HepG2 (cell line): ENCODE measurements around the gene ZNF490. TPM values are rescaled to one million over a fixed set of nuclear protein-coding genes. Genes with fewer than 3 reads are reported as not detected.

Source experiments
- CCDC6 ChIP-seq: sonication (generic); formaldehyde crosslinking; IDR thresholded peaks from 2 replicates; pipeline ENCODE4 v1.8.1; 2022; ENCODE audit warnings: mild to moderate bottlenecking, missing genetic modification reagents, moderate library complexity
- CEBPZ ChIP-seq: IDR thresholded peaks from 2 replicates; pipeline ENCODE4 v1.6.1; 2012; ENCODE audit warnings: low read length, improper control_type of control experiment
- FOXO4 ChIP-seq: sonication (generic); formaldehyde crosslinking; conservative IDR thresholded peaks from 2 replicates; pipeline ENCODE4 v1.8.1; 2023; ENCODE audit warnings: missing genetic modification reagents
- IRX3 ChIP-seq: sonication (generic); formaldehyde crosslinking; IDR thresholded peaks from 2 replicates; pipeline ENCODE4 v1.8.1; 2023; ENCODE audit warnings: mild to moderate bottlenecking, low read depth, missing genetic modification reagents, borderline replicate concordance
- MAZ ChIP-seq, 2 experiments: sonication (generic) in 1 of 2; formaldehyde crosslinking in 1 of 2; IDR thresholded peaks; 2 replicates each; pipeline versions ENCODE4 v1.5.0 to v1.6.1; 2012 to 2020; ENCODE audit warnings: low read depth in 2 of 2, mild to moderate bottlenecking in 2 of 2, borderline replicate concordance in 1 of 2, improper control_type of control experiment in 1 of 2, low read length in 1 of 2, missing genetic modification reagents in 1 of 2, moderate library complexity in 1 of 2
- MED13 ChIP-seq: sonication (generic); formaldehyde crosslinking; IDR thresholded peaks from 2 replicates; pipeline ENCODE4 v1.5.0; 2020; ENCODE audit warnings: missing genetic modification reagents
- SCMH1 ChIP-seq: sonication (generic); formaldehyde crosslinking; IDR thresholded peaks from 2 replicates; pipeline ENCODE4 v1.9.0; 2021; ENCODE audit warnings: missing genetic modification reagents, mild to moderate bottlenecking, borderline replicate concordance
- SMYD3 ChIP-seq: sonication (generic); formaldehyde crosslinking; IDR thresholded peaks from 2 replicates; pipeline ENCODE4 v1.8.1; 2023; ENCODE audit warnings: mild to moderate bottlenecking, missing genetic modification reagents
- TOPORS ChIP-seq: sonication (generic); formaldehyde crosslinking; IDR thresholded peaks from 2 replicates; pipeline ENCODE4 v1.8.0; 2023; ENCODE audit warnings: mild to moderate bottlenecking, missing genetic modification reagents
- ZBTB25 ChIP-seq: IDR thresholded peaks from 2 replicates; pipeline ENCODE4 v1.6.1; 2018; ENCODE audit warnings: missing genetic modification reagents
- ZBTB46 ChIP-seq: sonication (generic); formaldehyde crosslinking; IDR thresholded peaks from 2 replicates; pipeline ENCODE4 v1.4.0; 2020; ENCODE audit warnings: mild to moderate bottlenecking, missing genetic modification reagents, borderline replicate concordance
- ZMAT5 ChIP-seq: sonication (generic); formaldehyde crosslinking; IDR thresholded peaks from 2 replicates; pipeline ENCODE4 v1.5.0; 2020; ENCODE audit warnings: mild to moderate bottlenecking, low read depth, missing genetic modification reagents, borderline replicate concordance
- ZNF350 ChIP-seq: sonication (generic); formaldehyde crosslinking; IDR thresholded peaks from 2 replicates; pipeline ENCODE4 v1.4.0; 2020; ENCODE audit warnings: mild to moderate bottlenecking, low read depth, missing genetic modification reagents, borderline replicate concordance
- ZNF496 ChIP-seq: sonication (generic); formaldehyde crosslinking; IDR thresholded peaks from 2 replicates; pipeline ENCODE4 v1.8.1; 2023; ENCODE audit warnings: mild to moderate bottlenecking, moderate library complexity, missing genetic modification reagents; ENCODE audit not compliant: insufficient replicate concordance
- ZNF574 ChIP-seq: sonication (generic); formaldehyde crosslinking; IDR thresholded peaks from 2 replicates; pipeline ENCODE4 v1.4.0; 2020; ENCODE audit warnings: missing genetic modification reagents
- polyA plus RNA-seq, 8 experiments: library from polyadenylated mRNA; depleted of rRNA in 3 of 8; stranded (reverse) in 7 of 8; unstranded in 1 of 8; fragments of >200 nt; fragmentation: Illumina TruSeq in 4 of 8; extraction: Trizol in 4 of 8; gene quantifications; 2 replicates each; pipeline versions ENCODE4 v1.2.1 to v1.2.3, GENCODE V29; 2011 to 2016; ENCODE audit warnings: low read depth in 4 of 8, missing spikeins in 1 of 8, mixed read lengths in 1 of 8; ENCODE audit not compliant: insufficient read depth in 1 of 8
- total RNA-seq, 5 experiments: library from RNA; depleted of rRNA; stranded (reverse); fragments of >200 nt; fragmentation: Illumina TruSeq; extraction: Trizol; gene quantifications; 2 replicates each; pipeline ENCODE4 v1.2.3, GENCODE V29; 2016; ENCODE audit warnings: low read depth in 1 of 5

ZNF490 gene
- total and polyA plus RNA-seq, 2 of the 13 experiments (the other 11 are each of a cell fraction or from before 2014, with no cell fraction given) = 1.3 to 2.9 TPM

GRCh38 chr19:12551060-12551832, 59.4 kb downstream of the ZNF490 start, which contains the start of gene ZNF564 (continued):
- TF ChIP-seq FOXO4 (CRISPR knock-in tag) (no peak), ZBTB25 (peak; percentile 94), ZBTB46 (CRISPR knock-in tag) (0 out of 2 replicates have a peak, but pooled peaks have one; percentile 24), MAZ (IDR thresholded peaks at IDR 0.05; ENCODE audit: borderline replicate concordance, low read depth, low read length) (peak; percentile 58; the same call in 1 of the 2 replicates), MAZ (CRISPR knock-in tag; IDR thresholded peaks at IDR 0.05; ENCODE audit: low read depth) (peak; percentile 75; the same call in 1 of the 2 replicates), SCMH1 (CRISPR knock-in tag) (no peak), CCDC6 (CRISPR knock-in tag) (peak; percentile 63; the same call in 1 of the 2 replicates), ZMAT5 (CRISPR knock-in tag) (no peak), ZNF350 (CRISPR knock-in tag) (peak; percentile 81; the same call in 1 of the 2 replicates), IRX3 (CRISPR knock-in tag) (no peak), TOPORS (CRISPR knock-in tag) (no peak), ZNF496 (no peak), CEBPZ (peak; percentile 87), SMYD3 (CRISPR knock-in tag) (no peak), MED13 (CRISPR knock-in tag) (no peak), ZNF574 (CRISPR knock-in tag) (peak; percentile 87)
